GM19238 (cell line): ENCODE results near the gene PDE6G.
A peak's percentile ranks its signal among the peaks of the same experiment; 100 is the strongest.

Experiments
- DNase-seq: peaks from one replicate; pipeline ENCODE4 v3.0.0; 2011; ENCODE audit warnings: low spot score; ENCODE audit not compliant: insufficient read length

Gene PDE6G

GRCh38 chr17:81662002-81662401 lies 5.7 kb upstream of the PDE6G start:
- DNase-seq: no peak

- DNase-seq: no peak
These were observed 4.1 kb upstream of the PDE6G start for GRCh38 chr17:81660441-81660840.

GRCh38 chr17:81659038-81659437 lies 2.7 kb upstream of the PDE6G start:
- DNase-seq: no peak

- DNase-seq: no peak
These were observed 493 bp upstream of the PDE6G start for GRCh38 chr17:81656835-81657234.

GRCh38 chr17:81655378-81656117 lies 794 bp downstream of the PDE6G start:
- no peak for DNase-seq

- DNase-seq: peak; percentile 65
These were observed 3.2 kb downstream of the PDE6G start for GRCh38 chr17:81652906-81653771.

GRCh38 chr17:81651692-81652091 lies 4.7 kb downstream of the PDE6G start:
- no peak for DNase-seq

- DNase-seq: no peak
These were observed 5.4 kb downstream of the PDE6G start for GRCh38 chr17:81650951-81651350.

- DNase-seq: no peak
These were observed 7.6 kb downstream of the PDE6G start for GRCh38 chr17:81648707-81649085.

- no peak for DNase-seq
These were observed 8.2 kb downstream of the PDE6G start for GRCh38 chr17:81648013-81648706.

GRCh38 chr17:81647640-81648012 lies 8.7 kb downstream of the PDE6G start:
- DNase-seq: no peak

GRCh38 chr17:81646869-81647600 lies 9.3 kb downstream of the PDE6G start:
- DNase-seq: no peak

- DNase-seq: no peak
These were observed 11.1 kb downstream of the PDE6G start for GRCh38 chr17:81644976-81645952.

GRCh38 chr17:81644496-81644895 lies 11.8 kb downstream of the PDE6G start:
- DNase-seq: no peak

GRCh38 chr17:81641825-81642489 lies 14.4 kb downstream of the PDE6G start:
- DNase-seq: no peak

- DNase-seq: no peak
These were observed 16.3 kb downstream of the PDE6G start for GRCh38 chr17:81640011-81640410.

- DNase-seq: no peak
These were observed 17.7 kb downstream of the PDE6G start for GRCh38 chr17:81638683-81639082.

GRCh38 chr17:81636505-81637288 lies 19.6 kb downstream of the PDE6G start, which contains the start of the genes NPLOC4 and TSPAN10:
NPLOC4 (minus strand) TSS chr17:81637112; CDS start chr17:81636930, 182 bp downstream.
TSPAN10 (plus strand) TSS chr17:81637196; CDS start chr17:81642413, 5,217 bp downstream.
- peak; percentile 93 for DNase-seq
